GM21381 (cell line): ENCODE data around the gene PELI3.

Experiments used
- ATAC-seq: cut with Tn5 transposase; IDR thresholded peaks from one replicate; pipeline ENCODE4 v1.9.1; 2021; ENCODE audit warnings: mild to moderate bottlenecking, moderate library complexity; ENCODE audit not compliant: unreplicated experiment

Gene PELI3

GRCh38 chr11:66497206-66497605 lies 30.5 kb downstream of the PELI3 start:
- no peak for ATAC-seq

GRCh38 chr11:66498506-66498905 lies 31.8 kb downstream of the PELI3 start:
- ATAC-seq = no peak

GRCh38 chr11:66505276-66505816 lies 38.6 kb downstream of the PELI3 start:
- no peak for ATAC-seq

GRCh38 chr11:66509131-66509561 lies 42.4 kb downstream of the PELI3 start:
- no peak for ATAC-seq

DNA sequence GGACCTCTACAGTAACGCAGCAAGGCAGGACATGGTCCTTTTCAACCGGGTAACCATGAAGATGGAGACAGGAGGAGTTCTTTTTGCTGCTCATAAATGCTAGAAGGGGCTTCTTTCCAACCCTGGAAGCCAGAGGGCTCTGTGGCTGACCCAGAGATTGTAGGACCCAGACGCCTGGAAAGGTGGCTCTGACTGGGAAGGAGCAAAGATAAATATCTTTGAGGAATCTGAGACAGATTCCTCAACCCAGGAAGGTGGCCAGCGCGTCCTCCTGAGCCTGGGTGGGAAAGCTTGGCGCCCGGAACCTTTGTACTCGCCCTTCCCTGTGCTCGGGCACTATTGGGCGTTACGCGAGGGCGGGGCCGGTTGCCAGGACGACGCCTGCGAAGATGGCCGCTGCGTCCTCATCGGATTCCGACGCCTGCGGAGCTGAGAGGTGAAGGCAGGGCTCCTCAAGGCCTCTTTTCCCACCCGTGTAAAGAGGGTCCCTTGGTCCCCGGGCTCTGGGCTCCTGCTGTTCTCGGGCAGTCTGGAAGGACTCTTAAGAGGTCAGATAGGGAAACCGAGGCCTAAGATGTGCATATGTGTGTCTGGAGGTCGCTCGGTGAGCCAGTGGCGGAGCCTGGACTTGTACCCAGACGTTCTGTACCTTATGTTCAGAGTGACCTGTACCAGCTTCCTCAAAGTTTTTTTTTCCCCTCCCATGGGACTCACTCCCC lies 43.7 kb downstream of the PELI3 start, which contains the start of gene BBS1:
TSS of gene BBS1 (plus strand) at position 365 of the 719 bp plus-strand sequence. CDS start at position 390, 25 bp downstream.
- ATAC-seq = peak; percentile 95

GRCh38 chr11:66510990-66511339 lies 44.3 kb downstream of the PELI3 start:
- no peak for ATAC-seq

DNA sequence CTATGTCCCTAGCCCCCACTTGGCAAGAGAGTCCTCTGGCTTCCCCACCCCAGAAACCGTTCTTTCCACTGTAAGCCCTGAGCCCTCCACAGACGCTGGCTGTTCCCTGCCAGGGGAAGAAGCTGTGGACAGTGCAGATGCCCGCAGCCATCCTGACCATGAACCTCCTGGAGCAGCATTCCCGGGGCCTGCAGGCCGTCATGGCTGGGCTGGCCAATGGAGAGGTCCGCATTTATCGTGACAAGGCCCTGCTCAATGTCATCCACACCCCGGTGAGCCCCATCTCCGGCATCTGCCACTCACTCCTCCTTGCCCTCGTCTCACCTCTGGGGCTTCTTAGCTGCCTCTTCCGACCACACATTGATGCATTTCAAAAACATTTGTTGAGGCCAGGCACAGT lies 56.9 kb downstream of the PELI3 start:
- ATAC-seq = no peak

DNA sequence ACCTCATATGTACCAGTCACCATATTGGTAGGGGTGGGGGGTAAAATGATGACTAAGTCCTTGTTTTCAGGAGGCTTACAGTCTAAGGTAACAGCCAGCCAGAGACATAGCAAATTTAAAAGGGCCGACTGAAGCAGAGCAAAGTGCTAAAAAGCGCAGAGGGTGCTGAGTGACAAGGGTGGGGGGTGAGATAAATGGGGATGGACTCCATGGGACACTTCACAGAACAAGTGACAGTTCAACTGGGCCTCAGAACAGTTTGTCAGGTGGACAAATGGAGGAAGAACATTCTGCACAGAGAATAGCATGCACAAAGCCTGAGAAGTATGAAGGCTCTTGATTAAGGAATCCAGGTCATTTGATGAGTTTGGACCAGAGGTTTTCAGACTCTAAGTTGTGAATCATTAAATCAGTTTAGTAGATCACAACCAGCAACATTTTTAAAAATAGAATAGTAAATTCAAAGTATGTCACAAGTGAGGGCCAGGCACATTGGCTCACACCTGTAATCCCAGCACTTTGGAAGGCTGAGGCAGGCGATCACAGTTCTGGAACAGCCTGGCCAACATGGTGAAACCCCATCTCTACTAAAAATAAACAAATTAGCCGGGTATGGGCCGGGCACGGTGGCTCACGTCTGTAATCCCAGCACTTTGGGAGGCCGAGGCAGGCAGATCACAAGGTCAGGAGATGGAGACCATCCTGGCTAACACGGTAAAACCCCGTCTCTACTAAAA lies 57.8 kb downstream of the PELI3 start:
- ATAC-seq = no peak
